Left lobe of liver (tissue), 2 donors: ENCODE results near the gene HSBP1. TPM values are rescaled to one million over a fixed set of nuclear protein-coding genes. Genes with fewer than 3 reads are reported as not detected.
A peak's percentile ranks its signal among the peaks of the same experiment; 100 is the strongest.

Source experiments
- ATAC-seq: fragments of 200-7000 bp; cut with Tn5 transposase; one replicate; pipeline ENCODE4 v1.9.1; 2020; ENCODE audit warnings: mild to moderate bottlenecking, moderate library complexity
- DNase-seq: peaks from one replicate; pipeline ENCODE4 v3.0.0-alpha.2; 2020; ENCODE audit warnings: low spot score
- total RNA-seq: library from RNA; stranded (reverse); gene quantifications from one replicate; pipeline ENCODE4 v1.2.1, GENCODE V29; 2021
- donor health status: DM: no; HTN: no; CAD: no; lungs with moderate emphysema.
- donor health status: DM: no; HTN: yes; CAD: no.

HSBP1 gene
- 31.9 TPM for total RNA-seq

- DNase-seq (peak; percentile 97), ATAC-seq (peak; percentile 98)
Measured at GRCh38 chr16:83807710-83808572, at the start of gene HSBP1. HSBP1 (plus strand) TSS chr16:83807978; CDS start chr16:83808077, 99 bp downstream.

- ATAC-seq (no peak), DNase-seq (no peak)
Measured at GRCh38 chr16:83762141-83762991, 45.4 kb upstream of the HSBP1 start.

- no peak for ATAC-seq
- no peak for DNase-seq
Measured at GRCh38 chr16:83762992-83763358, 44.8 kb upstream of the HSBP1 start.

- no peak for ATAC-seq
- DNase-seq = no peak
Measured at GRCh38 chr16:83768986-83769385, 38.8 kb upstream of the HSBP1 start.

- DNase-seq = no peak
- ATAC-seq = no peak
Measured at GRCh38 chr16:83769397-83770008, 38.3 kb upstream of the HSBP1 start.

GRCh38 chr16:83771306-83771942, 36.4 kb upstream of the HSBP1 start:
- ATAC-seq (peak; percentile 58), DNase-seq (peak; percentile 54)

- ATAC-seq (no peak), DNase-seq (no peak)
Measured at GRCh38 chr16:83772806-83773205, 35.0 kb upstream of the HSBP1 start.

GRCh38 chr16:83774066-83774465, 33.7 kb upstream of the HSBP1 start:
- DNase-seq = no peak
- ATAC-seq = no peak

GRCh38 chr16:83776944-83777343, 30.8 kb upstream of the HSBP1 start:
- ATAC-seq = no peak

GRCh38 chr16:83779886-83780285, 27.9 kb upstream of the HSBP1 start:
- ATAC-seq (peak; percentile 86), DNase-seq (no peak)

More at GRCh38 chr16:83776944-83777343, 30.8 kb upstream of the HSBP1 start:
- no peak for DNase-seq

GRCh38 chr16:83785455-83785854, 22.3 kb upstream of the HSBP1 start:
- DNase-seq = no peak
- no peak for ATAC-seq

GRCh38 chr16:83789642-83790401, 18.0 kb upstream of the HSBP1 start:
- no peak for DNase-seq
- no peak for ATAC-seq

- ATAC-seq (no peak), DNase-seq (no peak)
Measured at GRCh38 chr16:83791916-83792315, 15.9 kb upstream of the HSBP1 start.

GRCh38 chr16:83792391-83792790, 15.4 kb upstream of the HSBP1 start:
- DNase-seq = no peak
- no peak for ATAC-seq

GRCh38 chr16:83793179-83793578, 14.6 kb upstream of the HSBP1 start:
- ATAC-seq = no peak

GRCh38 chr16:83794860-83795554, 12.8 kb upstream of the HSBP1 start:
- no peak for DNase-seq
- ATAC-seq = no peak

More at GRCh38 chr16:83793179-83793578, 14.6 kb upstream of the HSBP1 start:
- no peak for DNase-seq

- no peak for ATAC-seq
- DNase-seq = no peak
Measured at GRCh38 chr16:83797013-83797412, 10.8 kb upstream of the HSBP1 start.

GRCh38 chr16:83799336-83799735, 8.4 kb upstream of the HSBP1 start:
- DNase-seq = no peak
- ATAC-seq = no peak

GRCh38 chr16:83802135-83802534, 5.6 kb upstream of the HSBP1 start:
- ATAC-seq (peak; percentile 26), DNase-seq (no peak)
